DMS79 (cell line): ENCODE results near the gene LRRC25.

Experiments
- DNase-seq: peaks from one replicate; lab custom pipeline; 2025; lab: John Stamatoyannopoulos, UW

Gene LRRC25

GRCh38 chr19:18435842-18436670, 38.6 kb upstream of the LRRC25 start:
- no peak for DNase-seq

- DNase-seq, result no peak
Measured at GRCh38 chr19:18435178-18435841, 37.9 kb upstream of the LRRC25 start.

GRCh38 chr19:18434411-18435175, 37.2 kb upstream of the LRRC25 start:
- no peak for DNase-seq

GRCh38 chr19:18433735-18434398, 36.4 kb upstream of the LRRC25 start:
- no peak for DNase-seq

- peak; percentile 29 for DNase-seq
Measured at GRCh38 chr19:18433015-18433691, 35.7 kb upstream of the LRRC25 start.

- DNase-seq, result no peak
Measured at GRCh38 chr19:18432275-18433014, 35.0 kb upstream of the LRRC25 start.

- DNase-seq, result no peak
Measured at GRCh38 chr19:18431351-18432197, 34.2 kb upstream of the LRRC25 start.

GRCh38 chr19:18430417-18431144, 33.2 kb upstream of the LRRC25 start:
- no peak for DNase-seq

- no peak for DNase-seq
Measured at GRCh38 chr19:18429717-18430416, 32.4 kb upstream of the LRRC25 start.

GRCh38 chr19:18428787-18429674, 31.6 kb upstream of the LRRC25 start:
- DNase-seq, result peak; percentile 83

- DNase-seq, result no peak
Measured at GRCh38 chr19:18428173-18428786, 30.9 kb upstream of the LRRC25 start.

GRCh38 chr19:18427743-18428113, 30.3 kb upstream of the LRRC25 start:
- DNase-seq, result no peak

- DNase-seq, result no peak
Measured at GRCh38 chr19:18427080-18427742, 29.8 kb upstream of the LRRC25 start.

- no peak for DNase-seq
Measured at GRCh38 chr19:18426416-18426767, 29.0 kb upstream of the LRRC25 start.

GRCh38 chr19:18425515-18426415, 28.3 kb upstream of the LRRC25 start:
- DNase-seq, result no peak
